Stimulated activated effector memory CD8-positive, alpha-beta T cell treated with anti-CD3 and anti-CD28 coated beads, Interleukin-12 subunit alpha, Interleukin-12 subunit beta, amount 100 ng/mL, for 72 hours (primary cell): ENCODE results near the gene OR51E1.

ENCODE experiments used
- ATAC-seq: fragments of 150-1000 bp; cut with Tn5 transposase; 2 replicates; pipeline ENCODE4 v1.10.0; 2021
- DNase-seq, 2 donors: peaks; one replicate each; pipeline ENCODE4 v3.0.0; 2021 to 2022; ENCODE audit warnings: low spot score in 2 of 2
- H3K27ac Mint-ChIP-seq: one replicate; pipeline ENCODE4 v1.8.0; 2022; ENCODE audit warnings: mild to moderate bottlenecking, mixed read lengths
- H3K36me3 Mint-ChIP-seq: one replicate; pipeline ENCODE4 v1.8.0; 2022; ENCODE audit warnings: mild to moderate bottlenecking, mixed read lengths
- H3K4me1 Mint-ChIP-seq: one replicate; pipeline ENCODE4 v1.8.0; 2022; ENCODE audit warnings: mixed read lengths
- H3K4me3 Mint-ChIP-seq: one replicate; pipeline ENCODE4 v1.8.0; 2022; ENCODE audit warnings: mild to moderate bottlenecking, mixed read lengths
- H3K9me3 Mint-ChIP-seq: one replicate; pipeline ENCODE4 v1.8.0; 2022; ENCODE audit warnings: mixed read lengths

Gene OR51E1, protein sequence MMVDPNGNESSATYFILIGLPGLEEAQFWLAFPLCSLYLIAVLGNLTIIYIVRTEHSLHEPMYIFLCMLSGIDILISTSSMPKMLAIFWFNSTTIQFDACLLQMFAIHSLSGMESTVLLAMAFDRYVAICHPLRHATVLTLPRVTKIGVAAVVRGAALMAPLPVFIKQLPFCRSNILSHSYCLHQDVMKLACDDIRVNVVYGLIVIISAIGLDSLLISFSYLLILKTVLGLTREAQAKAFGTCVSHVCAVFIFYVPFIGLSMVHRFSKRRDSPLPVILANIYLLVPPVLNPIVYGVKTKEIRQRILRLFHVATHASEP

DNA sequence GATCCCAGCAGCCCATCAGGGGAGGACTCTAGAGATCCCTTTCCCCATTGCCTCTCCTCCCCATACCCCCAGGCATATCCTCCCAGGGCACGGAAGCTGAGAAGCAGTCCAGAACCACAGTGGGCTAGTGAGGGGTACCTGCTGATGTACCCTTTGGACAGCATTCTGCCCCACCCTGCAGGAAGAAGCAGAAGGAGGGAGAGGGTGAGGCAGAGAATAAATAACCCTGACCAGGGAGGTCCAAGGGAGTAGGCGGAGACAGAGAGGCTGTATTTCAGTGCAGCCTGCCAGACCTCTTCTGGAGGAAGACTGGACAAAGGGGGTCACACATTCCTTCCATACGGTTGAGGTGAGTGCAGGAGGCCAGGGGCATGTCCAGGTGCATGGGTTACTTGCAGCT, at the start of gene OR51E1:
OR51E1 (plus strand) TSS at position 301 of the 400 bp plus-strand sequence. CDS start 8,545 bp downstream, outside the sequence.
- ATAC-seq: no peak
- no peak within 1 kb of the TSS for H3K27ac Mint-ChIP-seq

DNA sequence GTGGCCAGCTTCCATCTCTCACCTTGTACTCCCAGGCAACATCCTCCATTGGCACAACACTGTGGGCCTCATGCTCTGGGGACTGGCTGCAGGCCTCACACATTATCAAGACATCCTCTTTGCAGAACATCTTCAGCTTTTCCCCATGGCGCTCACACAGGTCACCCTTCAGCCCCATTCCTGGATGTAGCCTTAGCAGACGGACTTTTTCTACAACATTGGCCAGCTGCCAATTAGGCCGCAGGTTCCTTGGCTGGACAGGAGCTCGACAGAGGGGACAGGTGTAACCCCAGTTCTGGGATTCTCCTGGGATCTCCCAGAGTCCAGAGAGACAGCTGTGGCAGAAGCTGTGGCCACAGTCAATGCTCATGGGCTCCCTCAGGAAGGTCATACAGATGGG, 38.7 kb upstream of the OR51E1 start:
- Mint-ChIP-seq H3K4me3 (no peak overlapping the region), H3K4me1 (peaks cover 34% of the 10 kb centered on the region), H3K27ac (no peak overlapping the region), H3K9me3 (peaks cover 2% of the 10 kb centered on the region), H3K36me3 (peaks cover 31% of the 10 kb centered on the region)
- ATAC-seq (no peak), DNase-seq (no peak)

More for the DNA sequence above, at the start of gene OR51E1:
- no peaks in the 10 kb centered on the region for H3K9me3 Mint-ChIP-seq
- DNase-seq: no peak
- no peak within 1 kb of the TSS for H3K4me3 Mint-ChIP-seq
- H3K4me1 Mint-ChIP-seq: no peaks in the 10 kb centered on the region
- no peaks in the 10 kb centered on the region for H3K36me3 Mint-ChIP-seq

DNA sequence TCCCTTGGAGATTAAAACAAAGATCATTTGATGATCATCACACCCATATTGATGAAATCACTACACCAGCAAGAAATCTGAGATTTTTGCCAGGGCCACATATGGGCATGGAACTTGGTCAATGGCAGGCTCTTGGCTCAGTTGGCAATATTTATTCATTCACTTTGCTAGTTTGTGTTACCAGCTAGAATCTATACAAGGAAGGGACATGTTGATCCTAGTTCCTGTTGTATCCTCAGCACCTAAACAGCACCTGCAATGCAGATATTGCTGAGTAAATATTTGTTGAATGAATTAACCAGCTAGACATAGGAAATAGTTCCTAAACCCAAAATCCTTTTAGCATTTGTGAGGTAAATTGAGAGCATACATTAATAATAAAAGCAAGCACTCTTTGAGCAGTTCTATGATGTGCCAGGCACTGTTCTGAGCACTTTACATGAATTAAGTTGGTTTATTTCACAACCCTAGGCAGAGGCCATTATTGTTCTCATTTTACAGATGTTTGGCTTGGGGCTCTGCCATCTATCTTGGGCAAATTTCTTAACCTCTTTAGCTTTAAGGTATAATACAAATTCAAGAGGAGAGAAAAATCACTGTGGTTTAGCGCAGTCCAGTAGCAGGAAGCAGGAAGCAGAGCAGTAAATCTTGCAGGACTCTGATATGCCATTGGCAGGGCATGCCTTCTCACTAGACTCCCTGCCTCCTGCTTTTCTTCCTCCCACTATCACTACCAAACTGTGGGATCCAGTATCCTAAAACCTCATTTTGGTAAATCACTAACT, 37.4 kb upstream of the OR51E1 start:
- peak overlapping the region; percentile 86 for H3K4me3 Mint-ChIP-seq
- no peak overlapping the region for H3K27ac Mint-ChIP-seq
- DNase-seq (no peak), ATAC-seq (no peak)
- H3K4me1 Mint-ChIP-seq: peaks cover 42% of the 10 kb centered on the region
- H3K9me3 Mint-ChIP-seq: peaks cover 2% of the 10 kb centered on the region
- peaks cover 17% of the 10 kb centered on the region for H3K36me3 Mint-ChIP-seq

DNA sequence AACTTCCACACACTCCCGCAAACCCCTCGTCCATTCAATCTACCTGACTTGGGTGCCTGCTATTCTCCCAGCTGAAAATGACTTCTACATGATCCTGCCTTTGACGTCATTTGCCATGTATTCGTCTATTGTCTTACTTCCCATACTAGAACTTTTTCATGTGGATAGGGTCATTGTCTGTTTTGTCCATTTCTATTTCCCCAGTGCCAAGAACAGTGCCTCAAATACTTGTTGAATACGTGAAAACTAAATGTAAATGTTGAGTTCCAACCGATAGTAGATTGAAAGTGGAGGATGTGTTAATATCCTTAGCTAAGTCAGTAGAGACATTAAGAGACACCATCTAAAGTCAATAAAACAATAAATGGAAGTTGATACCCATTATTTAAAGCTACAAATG, 36.7 kb upstream of the OR51E1 start:
- Mint-ChIP-seq H3K36me3 (peaks cover 12% of the 10 kb centered on the region), H3K4me3 (peak overlapping the region; percentile 86), H3K27ac (peak overlapping the region; percentile 91), H3K4me1 (peaks cover 42% of the 10 kb centered on the region), H3K9me3 (peaks cover 2% of the 10 kb centered on the region)
- DNase-seq (no peak), ATAC-seq (no peak)

DNA sequence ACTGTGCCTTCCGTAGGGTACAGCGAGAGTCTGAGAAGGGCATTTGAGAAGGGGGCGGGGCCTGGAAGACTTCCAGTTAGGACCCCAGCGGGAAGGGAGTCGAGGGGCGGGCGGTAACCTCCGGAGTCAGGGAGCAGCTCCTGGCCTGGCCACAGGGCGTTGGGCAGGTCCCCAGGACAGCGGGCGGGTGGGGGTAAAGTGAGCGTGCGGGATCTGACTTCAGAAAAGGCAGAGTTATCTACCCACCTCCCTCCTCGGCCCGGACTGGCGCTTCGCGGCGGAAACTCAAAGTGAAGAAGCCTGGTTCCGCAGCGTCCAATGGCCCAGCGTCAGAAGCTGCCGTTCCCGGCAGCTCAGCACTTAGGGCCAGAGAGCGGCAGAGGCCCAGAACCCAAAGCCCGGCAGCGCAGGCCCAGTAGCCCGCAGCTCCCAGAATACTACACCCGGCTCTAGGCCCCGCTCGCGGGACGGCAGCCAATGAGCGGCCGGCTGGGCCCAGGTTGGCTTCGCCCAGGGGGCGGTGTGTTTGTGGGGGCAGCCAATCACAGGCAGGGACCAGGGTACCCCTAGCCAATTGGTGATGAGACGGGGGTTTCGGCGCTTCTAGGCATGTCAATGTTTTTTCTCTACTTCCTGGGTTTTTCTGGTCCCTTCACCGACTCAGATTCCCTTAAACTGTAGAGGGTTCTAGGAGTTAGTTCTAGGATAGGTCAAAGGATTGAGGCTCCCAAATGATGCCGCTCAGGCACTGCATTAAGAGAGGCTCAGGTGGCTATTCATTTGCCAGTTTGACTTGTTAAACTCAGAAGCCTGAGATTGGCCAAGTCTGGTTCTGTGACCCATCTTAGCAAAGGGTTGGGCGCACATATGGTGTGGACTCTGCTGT, 35.8 kb upstream of the OR51E1 start, which contains the start of gene TRIM68:
TRIM68 (minus strand) TSS at position 451 of the 886 bp plus-strand sequence. CDS start 2,727 bp downstream, outside the sequence.
- Mint-ChIP-seq H3K4me1 (peaks cover 42% of the 10 kb centered on the region), H3K4me3 (peak within 1 kb of the TSS; percentile 86), H3K9me3 (peaks cover 2% of the 10 kb centered on the region), H3K36me3 (peaks cover 6% of the 10 kb centered on the region), H3K27ac (peak within 1 kb of the TSS; percentile 91)
- peak; percentile 84 to 94 for DNase-seq
- ATAC-seq: peak; percentile 100

DNA sequence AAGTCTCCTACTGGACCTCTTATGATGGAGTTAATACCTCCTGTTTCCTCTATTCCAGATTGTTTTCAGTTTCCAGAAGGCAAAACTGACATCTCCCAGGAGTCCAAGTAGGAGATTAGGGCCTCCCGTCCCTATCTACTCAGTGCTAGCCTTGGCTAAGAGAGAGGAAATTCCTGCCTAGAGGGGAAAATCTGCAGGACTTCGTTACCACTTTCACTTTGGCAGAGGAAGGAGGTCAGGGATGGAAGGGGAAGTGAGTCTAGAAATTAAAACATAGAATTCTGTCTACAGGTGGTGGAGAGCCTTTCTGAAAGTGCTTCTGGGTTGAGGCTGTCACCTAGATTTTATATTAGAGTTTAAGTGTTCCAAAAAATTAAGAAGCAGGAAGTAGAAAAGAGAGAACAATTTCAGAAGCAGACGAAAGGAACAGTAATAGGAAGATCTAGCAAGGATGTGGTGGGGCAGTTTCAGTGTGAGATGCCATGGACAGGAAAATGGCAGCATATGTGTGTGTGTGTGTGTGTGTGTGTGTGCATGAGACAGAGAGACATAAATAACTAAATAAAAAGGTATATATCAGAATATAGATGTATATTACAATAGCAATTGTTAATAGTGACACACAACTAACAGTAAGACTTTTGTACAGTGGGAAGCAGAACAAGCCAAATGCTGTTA, 33.4 kb upstream of the OR51E1 start:
- Mint-ChIP-seq H3K4me1 (peaks cover 36% of the 10 kb centered on the region), H3K36me3 (no peaks in the 10 kb centered on the region), H3K9me3 (peaks cover 2% of the 10 kb centered on the region), H3K4me3 (peak overlapping the region; percentile 86), H3K27ac (peak overlapping the region; percentile 91)
- ATAC-seq (no peak), DNase-seq (no peak)

DNA sequence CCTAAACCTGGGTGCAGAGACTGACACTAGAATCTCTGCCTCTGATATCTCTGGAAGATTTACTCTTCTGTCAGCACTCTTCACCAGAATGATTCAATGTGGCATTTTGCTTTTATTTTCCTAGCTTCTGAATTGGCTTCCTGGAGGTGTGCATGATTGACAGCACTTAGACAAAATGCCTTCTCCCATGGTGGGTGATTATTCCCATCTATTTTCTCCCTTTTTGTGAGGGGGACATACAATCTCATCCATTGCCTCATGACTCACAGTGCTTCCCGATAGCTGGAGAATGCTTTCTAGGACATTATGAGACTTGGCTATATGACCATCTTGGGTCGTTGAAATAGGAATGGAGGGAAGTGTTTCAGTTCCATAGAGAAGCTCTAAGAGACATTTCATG, 31.8 kb upstream of the OR51E1 start:
- no peak overlapping the region for H3K27ac Mint-ChIP-seq
- H3K4me1 Mint-ChIP-seq: peaks cover 25% of the 10 kb centered on the region
- no peaks in the 10 kb centered on the region for H3K36me3 Mint-ChIP-seq

DNA sequence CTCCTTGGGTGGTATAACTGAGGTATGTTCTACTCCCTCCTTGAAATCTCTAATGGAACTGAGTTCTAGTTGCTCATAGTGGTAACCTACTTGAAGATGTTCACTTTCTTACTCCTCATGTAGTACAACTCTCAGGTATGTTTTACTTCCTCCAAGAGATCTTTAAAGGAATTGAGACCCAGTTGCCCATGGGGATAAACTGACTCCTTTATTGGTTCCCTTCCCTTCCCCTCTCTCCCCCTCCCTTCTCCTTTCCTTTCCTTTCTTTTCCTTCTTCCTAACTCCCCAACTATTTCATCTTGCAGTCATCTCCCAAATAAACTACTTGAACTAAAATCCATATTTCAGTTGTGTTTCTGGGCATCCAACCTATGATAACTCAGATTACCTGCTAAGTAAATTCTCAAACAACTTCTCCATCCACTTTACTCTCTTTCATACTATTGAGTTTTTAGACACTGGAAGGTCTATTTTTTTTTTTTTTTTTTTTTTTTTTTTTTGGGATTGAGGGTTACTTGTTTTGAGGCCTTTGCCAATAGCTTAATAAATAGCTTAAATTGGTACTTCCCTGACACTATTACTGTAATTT, 27.8 kb upstream of the OR51E1 start:
- Mint-ChIP-seq H3K4me1 (no peaks in the 10 kb centered on the region), H3K36me3 (no peaks in the 10 kb centered on the region), H3K9me3 (no peaks in the 10 kb centered on the region), H3K4me3 (no peak overlapping the region), H3K27ac (no peak overlapping the region)
- DNase-seq: no peak
- ATAC-seq: no peak

More for the DNA sequence above, 31.8 kb upstream of the OR51E1 start:
- H3K9me3 Mint-ChIP-seq: peaks cover 2% of the 10 kb centered on the region
- DNase-seq (no peak), ATAC-seq (no peak)
- H3K4me3 Mint-ChIP-seq: no peak overlapping the region

DNA sequence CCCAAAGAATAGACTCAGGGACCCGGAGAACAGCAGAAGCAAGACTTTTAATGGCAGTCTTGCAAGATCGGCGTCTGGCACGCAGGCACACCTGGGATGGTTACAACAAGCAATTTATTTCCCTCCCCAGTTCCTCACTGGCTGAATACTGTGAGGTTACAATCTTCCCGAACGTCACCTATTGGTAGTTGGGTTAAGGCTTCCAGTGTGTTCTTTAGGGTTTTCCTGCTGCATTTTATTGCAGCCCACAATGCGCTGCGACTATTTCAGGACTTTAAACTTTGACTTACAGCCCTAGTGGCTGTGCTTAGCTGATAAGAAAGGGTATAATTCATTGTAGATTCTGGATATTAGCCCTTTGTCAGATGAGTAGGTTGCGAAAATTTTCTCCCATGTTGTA, 24.3 kb upstream of the OR51E1 start:
- H3K4me1 Mint-ChIP-seq: no peaks in the 10 kb centered on the region
- DNase-seq (no peak), ATAC-seq (no peak)
- no peak overlapping the region for H3K27ac Mint-ChIP-seq
- H3K9me3 Mint-ChIP-seq: no peaks in the 10 kb centered on the region
- no peak overlapping the region for H3K4me3 Mint-ChIP-seq
- no peaks in the 10 kb centered on the region for H3K36me3 Mint-ChIP-seq

DNA sequence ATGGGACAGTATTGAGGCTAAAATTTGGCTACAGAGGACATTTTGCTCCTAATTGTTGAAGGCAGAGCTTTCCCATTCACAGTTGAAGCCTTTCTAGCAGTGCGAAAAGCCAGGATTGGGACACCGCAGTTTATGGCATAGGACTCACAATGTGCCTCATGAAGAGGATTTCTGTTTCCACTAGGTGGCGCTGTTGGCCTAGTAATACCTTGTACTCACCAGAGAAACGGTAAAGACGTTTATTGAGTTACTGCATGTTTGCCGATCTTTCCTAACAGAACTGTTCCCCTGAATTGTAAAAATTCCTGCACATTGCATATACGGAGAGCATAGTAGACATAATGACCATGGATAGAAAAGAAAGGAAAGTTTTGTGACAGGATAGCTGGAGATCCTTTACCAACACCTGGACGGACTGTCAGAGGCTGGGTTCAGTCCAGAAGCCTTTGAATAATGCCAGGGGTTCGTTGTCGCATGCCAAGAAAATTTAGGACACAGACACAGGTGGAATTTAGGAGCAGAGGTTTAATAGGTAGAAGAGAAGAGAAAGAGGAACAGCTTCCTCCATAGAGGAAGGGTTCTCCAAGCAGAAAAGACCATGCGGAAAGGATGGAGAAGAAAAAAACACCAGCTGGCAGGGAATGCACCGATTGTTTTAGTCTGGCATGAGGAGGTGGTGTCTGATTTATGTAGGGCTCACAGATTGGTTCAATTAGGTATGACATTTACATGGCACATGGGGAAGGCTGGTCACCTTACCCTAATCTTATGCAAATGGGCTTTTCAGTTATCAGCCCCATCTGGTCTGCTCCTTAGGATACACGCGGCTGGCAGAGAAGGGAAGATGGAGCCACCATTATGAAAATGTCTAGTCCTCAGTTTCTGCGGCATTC, 17.3 kb upstream of the OR51E1 start:
- Mint-ChIP-seq H3K4me1 (no peaks in the 10 kb centered on the region), H3K27ac (no peak overlapping the region), H3K4me3 (no peak overlapping the region), H3K9me3 (peaks cover 9% of the 10 kb centered on the region), H3K36me3 (no peaks in the 10 kb centered on the region)
- ATAC-seq (peak; percentile 48), DNase-seq (peak; percentile 49 to 78)

DNA sequence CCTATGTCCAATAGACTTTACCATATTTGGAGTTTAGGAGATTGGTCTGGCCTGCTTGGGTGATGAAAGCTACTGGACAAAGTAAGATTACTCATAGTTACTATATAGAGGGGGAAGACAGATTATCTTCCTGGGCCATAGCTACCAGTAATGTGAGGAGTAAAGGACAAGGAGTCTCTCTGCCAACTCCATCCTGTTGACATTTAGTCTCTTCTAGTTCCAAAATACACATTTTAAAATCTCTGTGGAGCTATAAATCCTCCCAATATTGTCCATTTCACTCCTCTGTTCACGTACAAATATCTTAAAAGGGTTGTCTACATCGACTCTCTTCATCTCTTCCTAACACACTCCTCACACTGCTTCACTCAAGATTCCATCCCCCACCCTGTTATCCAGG, 7.6 kb upstream of the OR51E1 start:
- H3K4me1 Mint-ChIP-seq: no peaks in the 10 kb centered on the region
- no peaks in the 10 kb centered on the region for H3K9me3 Mint-ChIP-seq
- H3K27ac Mint-ChIP-seq: no peak overlapping the region
- no peak overlapping the region for H3K4me3 Mint-ChIP-seq
- no peak for ATAC-seq
- no peaks in the 10 kb centered on the region for H3K36me3 Mint-ChIP-seq
- DNase-seq: no peak

DNA sequence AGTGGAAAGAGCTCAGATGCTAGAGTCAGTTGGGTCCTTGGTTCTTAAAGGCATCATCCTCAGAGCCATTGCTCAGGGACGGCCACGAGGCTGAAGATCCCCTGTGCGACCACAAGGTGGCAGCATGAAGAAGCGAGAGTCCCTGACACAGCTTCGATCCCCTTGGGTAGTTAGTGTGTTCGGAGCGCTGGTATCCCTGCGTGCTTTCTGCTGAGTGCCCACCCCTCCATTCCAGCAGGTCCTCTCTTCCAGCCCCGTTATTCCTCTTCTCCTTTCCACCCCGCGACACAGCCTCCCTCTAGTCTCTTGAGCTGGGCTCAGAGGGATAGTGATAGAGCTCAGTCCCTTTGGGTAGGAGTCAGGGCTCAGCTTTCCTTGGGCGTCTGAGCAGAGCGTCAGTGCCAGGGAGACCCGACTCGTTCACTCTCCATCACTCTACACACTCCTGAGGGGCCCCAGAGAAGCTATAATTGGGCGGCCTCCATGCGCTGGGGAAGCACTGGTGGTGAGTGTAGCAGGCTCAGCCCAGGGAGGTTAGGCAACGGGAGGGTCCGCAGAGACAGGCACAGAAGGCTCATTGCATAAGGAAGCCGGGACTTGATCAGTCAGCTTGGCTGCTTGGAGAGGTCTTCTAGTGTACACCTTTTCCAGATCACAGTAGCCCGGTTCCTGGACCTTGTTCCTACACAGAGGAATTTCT, 6.7 kb upstream of the OR51E1 start, which contains the start of gene OR51D1:
OR51D1 (plus strand) TSS at position 516 of the 700 bp plus-strand sequence. CDS start 2,314 bp downstream, outside the sequence.
- Mint-ChIP-seq H3K9me3 (no peaks in the 10 kb centered on the region), H3K4me1 (no peaks in the 10 kb centered on the region), H3K4me3 (no peak within 1 kb of the TSS), H3K36me3 (no peaks in the 10 kb centered on the region), H3K27ac (no peak within 1 kb of the TSS)
- ATAC-seq (peak; percentile 83), DNase-seq (peak; percentile 64 to 86)

DNA sequence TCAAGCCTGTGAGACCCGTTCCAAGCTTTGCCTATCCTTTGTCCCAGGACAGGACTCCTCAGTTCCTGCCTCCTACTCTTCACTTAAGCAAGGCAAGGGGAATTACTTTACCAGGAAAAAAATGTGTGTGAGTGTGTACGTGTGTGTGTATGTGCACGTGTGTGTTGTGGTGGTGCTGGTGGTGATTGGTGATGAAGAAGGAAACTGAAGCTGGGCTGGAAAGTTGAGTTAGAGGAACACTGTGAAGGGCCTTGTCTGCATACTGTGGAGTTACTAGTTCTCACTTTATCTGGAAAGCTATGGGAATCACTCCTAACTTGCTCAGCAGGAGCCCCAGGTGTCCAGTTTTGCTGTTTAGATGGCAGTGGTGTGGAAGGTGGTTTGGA, 6.1 kb upstream of the OR51E1 start:
- Mint-ChIP-seq H3K36me3 (no peaks in the 10 kb centered on the region), H3K4me3 (no peak overlapping the region), H3K9me3 (no peaks in the 10 kb centered on the region)

More for the DNA sequence above, 6.1 kb upstream of the OR51E1 start:
- Mint-ChIP-seq H3K27ac (no peak overlapping the region), H3K4me1 (no peaks in the 10 kb centered on the region)
- DNase-seq: no peak
- no peak for ATAC-seq
